Activated B cell treated with CpG ODN at 0.5 μM for 24 hours (primary cell): Measurements from ENCODE around the gene ZIC3. TPM values are rescaled to one million over a fixed set of nuclear protein-coding genes. Genes with fewer than 3 reads are reported as not detected.

Experiments used
- ATAC-seq: fragments of 200-7000 bp; cut with Tn5 transposase; one replicate; pipeline ENCODE4 v1.10.0; 2021; ENCODE audit warnings: low read depth, mild to moderate bottlenecking, moderate library complexity
- CTCF ChIA-PET: fragments of 350-600 bp; sonication (Branson Sonifier 250); formaldehyde crosslinking; loops from one replicate; lab custom pipeline; 2021; ENCODE audit warnings: antibody characterized with exemption; lab: Charles Lee
- POLR2A ChIA-PET: fragments of 350-600 bp; sonication (Branson Sonifier 250); formaldehyde crosslinking; loops from one replicate; lab custom pipeline; 2021; ENCODE audit warnings: antibody characterized with exemption; lab: Charles Lee
- DNase-seq: peaks from one replicate; pipeline ENCODE4 v3.0.0; 2022
- H3K27ac Mint-ChIP-seq: one replicate; pipeline ENCODE4 v1.8.0; 2020; ENCODE audit warnings: mixed read lengths
- H3K27me3 Mint-ChIP-seq: one replicate; pipeline ENCODE4 v1.8.0; 2021; ENCODE audit warnings: mixed read lengths
- H3K36me3 Mint-ChIP-seq: one replicate; pipeline ENCODE4 v1.8.0; 2021; ENCODE audit warnings: low read depth, mixed read lengths
- H3K4me1 Mint-ChIP-seq: one replicate; pipeline ENCODE4 v1.8.0; 2021; ENCODE audit warnings: mixed read lengths
- H3K4me3 Mint-ChIP-seq: one replicate; pipeline ENCODE4 v1.8.0; 2020; ENCODE audit warnings: mild to moderate bottlenecking, mixed read lengths
- H3K9me3 Mint-ChIP-seq: one replicate; pipeline ENCODE4 v1.8.0; 2020; ENCODE audit warnings: mixed read lengths
- intact Hi-C: fragments of 100-400 bp; cut with micrococcal nuclease; formaldehyde crosslinking; loops from one replicate; pipeline ENCODE4 v1.15.1; 2024
- total RNA-seq: library from RNA; stranded (reverse); gene quantifications from 2 replicates; pipeline ENCODE4 v1.2.3, GENCODE V29; 2022
- TF ChIP-seq, protein P1 (sequence below): fragments of 200-600 bp; IDR thresholded peaks from one replicate; pipeline ENCODE4 v1.8.0; 2022; ENCODE audit warnings: antibody characterized with exemption, mild to moderate bottlenecking

ZIC3 gene
- total RNA-seq = not detected in 2 replicates

DNA sequence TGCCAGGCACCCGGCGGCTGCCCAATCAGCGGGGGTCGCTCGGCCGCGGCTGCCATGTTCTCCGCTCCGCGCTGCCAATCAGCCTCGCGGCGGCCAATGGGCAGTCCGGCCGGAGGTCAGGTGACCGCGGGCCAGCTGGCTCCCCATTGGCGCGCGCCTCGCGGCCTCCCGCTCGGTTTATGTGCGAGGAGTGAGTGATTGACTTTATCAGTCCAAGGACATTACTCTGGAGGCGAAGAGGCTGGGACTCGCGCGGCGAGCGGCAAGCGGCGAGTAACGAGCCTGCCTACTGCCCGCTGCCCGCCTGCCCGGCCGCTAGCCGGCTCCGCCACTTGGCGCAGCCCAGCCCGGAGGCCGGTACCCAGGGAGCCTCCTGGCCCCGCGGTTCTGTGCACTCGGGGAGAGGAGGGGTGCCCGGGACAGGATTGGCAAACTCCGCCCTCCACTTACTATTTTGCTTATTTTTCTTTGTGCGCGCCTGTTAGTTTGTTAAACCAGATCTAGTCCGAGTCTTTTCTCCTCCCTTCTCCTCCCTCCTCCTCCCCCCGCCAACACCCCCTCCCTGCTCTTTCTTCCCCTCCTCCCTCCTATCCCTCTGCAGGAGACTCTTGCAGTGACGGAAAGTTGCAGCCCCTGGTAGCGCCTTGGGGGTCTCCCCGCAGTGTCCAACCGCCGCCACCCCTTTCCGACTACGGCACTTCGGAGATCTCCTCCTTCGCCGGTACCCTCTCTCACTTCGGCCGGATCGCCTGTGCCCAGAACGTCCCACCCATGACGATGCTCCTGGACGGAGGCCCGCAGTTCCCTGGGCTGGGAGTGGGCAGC, at the start of gene ZIC3:
ZIC3 (plus strand) TSS at position 207 of the 825 bp plus-strand sequence; CDS start at position 772, 565 bp downstream.
- H3K27me3 Mint-ChIP-seq = peaks cover 24% of the 10 kb centered on the region
- TF ChIP-seq, protein P1, sequence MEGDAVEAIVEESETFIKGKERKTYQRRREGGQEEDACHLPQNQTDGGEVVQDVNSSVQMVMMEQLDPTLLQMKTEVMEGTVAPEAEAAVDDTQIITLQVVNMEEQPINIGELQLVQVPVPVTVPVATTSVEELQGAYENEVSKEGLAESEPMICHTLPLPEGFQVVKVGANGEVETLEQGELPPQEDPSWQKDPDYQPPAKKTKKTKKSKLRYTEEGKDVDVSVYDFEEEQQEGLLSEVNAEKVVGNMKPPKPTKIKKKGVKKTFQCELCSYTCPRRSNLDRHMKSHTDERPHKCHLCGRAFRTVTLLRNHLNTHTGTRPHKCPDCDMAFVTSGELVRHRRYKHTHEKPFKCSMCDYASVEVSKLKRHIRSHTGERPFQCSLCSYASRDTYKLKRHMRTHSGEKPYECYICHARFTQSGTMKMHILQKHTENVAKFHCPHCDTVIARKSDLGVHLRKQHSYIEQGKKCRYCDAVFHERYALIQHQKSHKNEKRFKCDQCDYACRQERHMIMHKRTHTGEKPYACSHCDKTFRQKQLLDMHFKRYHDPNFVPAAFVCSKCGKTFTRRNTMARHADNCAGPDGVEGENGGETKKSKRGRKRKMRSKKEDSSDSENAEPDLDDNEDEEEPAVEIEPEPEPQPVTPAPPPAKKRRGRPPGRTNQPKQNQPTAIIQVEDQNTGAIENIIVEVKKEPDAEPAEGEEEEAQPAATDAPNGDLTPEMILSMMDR = no peak
- ATAC-seq = no peak

DNA sequence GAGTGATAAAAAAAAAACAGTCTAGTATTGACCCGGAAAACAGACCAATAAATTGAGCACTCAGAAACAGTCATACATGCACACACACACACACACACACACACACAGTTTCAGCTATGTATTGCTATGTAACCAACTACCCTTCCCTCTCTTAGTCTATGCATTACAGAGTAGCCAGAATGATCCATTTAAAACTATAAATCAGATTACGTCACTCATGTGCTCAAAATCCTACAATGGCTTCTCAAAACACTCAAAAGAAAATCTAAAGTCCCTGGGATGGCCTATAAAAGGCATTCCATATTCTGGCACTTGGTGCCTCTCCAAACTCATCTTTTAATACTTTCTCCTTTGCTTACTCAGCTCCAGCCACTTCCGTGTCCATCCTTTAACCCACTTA, 46.5 kb upstream of the ZIC3 start:
- TF ChIP-seq, protein P1 = no peak
- H3K9me3 Mint-ChIP-seq = no peaks in the 10 kb centered on the region
- ChIA-PET CTCF (no interaction called here), POLR2A (no interaction called here)
- ATAC-seq (no peak), DNase-seq (no peak)
- no peaks in the 10 kb centered on the region for H3K36me3 Mint-ChIP-seq
- no peak overlapping the region for H3K4me3 Mint-ChIP-seq
- no peak overlapping the region for H3K27ac Mint-ChIP-seq
- no peaks in the 10 kb centered on the region for H3K27me3 Mint-ChIP-seq
- intact Hi-C loops = no loop called here
- no peaks in the 10 kb centered on the region for H3K4me1 Mint-ChIP-seq

More for the DNA sequence above, at the start of gene ZIC3:
- Mint-ChIP-seq H3K27ac (no peak within 1 kb of the TSS), H3K36me3 (no peaks in the 10 kb centered on the region), H3K9me3 (no peaks in the 10 kb centered on the region), H3K4me1 (peaks cover 11% of the 10 kb centered on the region), H3K4me3 (no peak within 1 kb of the TSS)
- intact Hi-C loops = loop anchor here (5.0 kb wide), 1 partner anchor 139 kb away; no protein-coding TSS in a partner anchor
- DNase-seq = no peak
- ChIA-PET CTCF (no interaction called here), POLR2A (no interaction called here)

DNA sequence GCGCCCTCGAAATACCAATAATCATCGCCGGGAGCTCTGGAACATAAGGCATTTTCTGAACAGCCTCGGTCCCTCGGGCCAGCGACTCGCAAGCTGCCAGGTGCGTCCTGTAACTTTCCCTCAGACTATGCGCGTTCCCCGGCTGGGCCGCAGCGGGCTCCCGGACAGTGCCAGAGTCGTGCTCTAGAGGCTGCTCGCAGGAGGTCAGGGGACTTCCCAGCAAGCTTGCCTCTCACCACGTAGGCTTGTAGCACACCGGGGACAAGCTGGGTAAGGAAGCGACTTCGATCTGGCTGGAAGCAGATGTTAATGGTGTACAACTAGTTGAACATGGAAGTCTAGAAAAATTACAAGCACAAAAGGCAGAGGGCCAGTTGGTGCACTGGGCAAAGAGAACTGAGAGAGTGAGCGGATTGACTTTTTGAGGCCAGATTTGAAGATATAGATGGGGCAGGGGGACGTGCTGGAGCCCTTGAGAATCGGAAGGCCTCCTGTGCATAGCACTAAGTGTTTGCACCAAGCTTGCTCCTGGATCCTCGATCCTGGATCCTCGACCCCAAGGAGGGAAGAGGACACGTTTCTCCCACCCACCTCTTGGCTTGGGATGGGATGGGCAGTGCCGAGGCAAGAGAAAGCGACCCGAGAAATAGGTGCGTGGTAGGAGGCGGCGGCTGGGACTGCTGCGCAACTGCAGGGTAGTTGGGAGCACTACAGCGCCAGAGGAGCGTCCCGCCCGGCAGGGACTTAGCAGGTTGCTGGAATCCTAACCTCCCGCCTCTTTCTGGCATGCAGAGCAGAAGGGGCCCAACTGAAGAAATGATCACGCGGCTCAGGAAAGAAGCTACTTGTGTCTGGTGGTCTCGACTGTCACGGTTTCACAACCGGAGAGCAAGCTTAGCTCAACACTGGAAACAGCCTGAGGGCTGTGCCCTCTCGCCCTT, 19.9 kb upstream of the ZIC3 start:
- Mint-ChIP-seq H3K4me1 (no peaks in the 10 kb centered on the region), H3K27me3 (peaks cover 15% of the 10 kb centered on the region), H3K27ac (no peak overlapping the region), H3K36me3 (no peaks in the 10 kb centered on the region), H3K4me3 (no peak overlapping the region), H3K9me3 (no peaks in the 10 kb centered on the region)
- intact Hi-C loops = no loop called here
- ChIA-PET CTCF (interaction anchor here (0.5 kb wide), 1 partner anchor 81 kb away, joined by 3 read pairs; no protein-coding TSS in a partner anchor), POLR2A (no interaction called here)
- TF ChIP-seq, protein P1 = no peak
- ATAC-seq = no peak
- no peak for DNase-seq

DNA sequence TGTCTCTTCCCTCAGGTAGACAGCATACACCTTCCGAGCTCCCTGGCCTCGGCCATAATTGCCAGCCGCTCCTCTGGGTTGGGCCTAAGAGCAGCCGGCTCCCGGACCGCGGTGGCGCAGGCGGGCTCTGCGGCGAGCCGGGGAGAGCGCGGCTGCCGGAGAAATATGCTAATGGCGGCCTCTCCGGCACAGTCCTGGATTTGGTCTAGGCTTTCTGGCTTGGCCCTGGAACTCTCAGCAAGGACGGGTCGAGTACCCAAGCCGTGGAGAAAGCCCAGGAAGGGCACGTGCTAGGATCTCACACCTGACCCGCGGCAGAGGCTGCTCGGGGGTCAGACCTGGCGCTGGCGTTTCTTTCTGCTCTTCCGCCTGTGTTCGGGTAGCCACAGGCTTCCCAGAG, 18.6 kb upstream of the ZIC3 start:
- ChIA-PET CTCF (no interaction called here), POLR2A (no interaction called here)
- H3K27me3 Mint-ChIP-seq = peaks cover 17% of the 10 kb centered on the region
- no peaks in the 10 kb centered on the region for H3K36me3 Mint-ChIP-seq
- intact Hi-C loops = no loop called here
- ATAC-seq (no peak), DNase-seq (no peak)
- H3K4me3 Mint-ChIP-seq = no peak overlapping the region
- no peaks in the 10 kb centered on the region for H3K9me3 Mint-ChIP-seq
- no peaks in the 10 kb centered on the region for H3K4me1 Mint-ChIP-seq
- no peak overlapping the region for H3K27ac Mint-ChIP-seq
- TF ChIP-seq, protein P1 = no peak

DNA sequence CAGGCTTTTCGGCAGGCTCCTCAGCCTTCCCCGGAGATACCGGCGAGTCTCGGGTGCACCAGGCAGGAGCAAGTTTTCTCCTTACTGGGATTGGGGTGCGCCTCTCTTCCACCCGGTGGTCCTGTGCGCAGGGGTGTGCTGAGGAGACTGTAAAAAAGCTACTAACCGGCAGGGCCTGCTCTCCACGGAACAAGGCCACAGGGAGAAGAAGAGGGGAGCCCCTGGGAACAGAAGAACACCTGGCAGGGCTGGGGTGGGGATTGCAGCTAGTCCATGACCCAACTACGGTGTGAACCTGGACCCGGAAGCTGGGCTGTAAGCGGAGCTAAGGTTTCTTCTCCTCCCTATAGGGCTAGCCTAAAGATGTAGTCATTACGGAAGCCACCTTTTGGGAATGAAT, 17.7 kb upstream of the ZIC3 start:
- Mint-ChIP-seq H3K27me3 (peaks cover 17% of the 10 kb centered on the region), H3K36me3 (no peaks in the 10 kb centered on the region), H3K9me3 (no peaks in the 10 kb centered on the region), H3K4me1 (no peaks in the 10 kb centered on the region), H3K27ac (no peak overlapping the region), H3K4me3 (no peak overlapping the region)
- DNase-seq (no peak), ATAC-seq (no peak)
- POLR2A ChIA-PET = no interaction called here
- intact Hi-C loops = no loop called here
- TF ChIP-seq, protein P1 = no peak
- CTCF ChIA-PET = no interaction called here
